Endodermal cell (in vitro differentiated cells): ENCODE results near the gene PPP4R3C. TPM values are rescaled to one million over a fixed set of nuclear protein-coding genes. Genes with fewer than 3 reads are reported as not detected.
"Not testable (repeated sequence)": the region's sequence is repeated elsewhere in the genome, so short reads cannot be mapped to it uniquely, and the experiment has no call there.

Experiments used
- DNase-seq: peaks from one replicate; pipeline ENCODE4 v3.0.0-alpha.2; 2017
- H3K27ac ChIP-seq: 2 replicates; pipeline ENCODE4 v1.5.1; 2013; ENCODE audit warnings: mild to moderate bottlenecking, low read depth, low read length, moderate library complexity
- H3K27me3 ChIP-seq: 2 replicates; pipeline ENCODE4 v1.6.1; 2013; ENCODE audit warnings: mild to moderate bottlenecking, low read length, moderate library complexity; ENCODE audit not compliant: insufficient read depth, control insufficient read depth, poor library complexity, severe bottlenecking
- H3K36me3 ChIP-seq: 2 replicates; pipeline ENCODE4 v1.7.0; 2013; ENCODE audit warnings: mild to moderate bottlenecking, low read length, moderate library complexity; ENCODE audit not compliant: control insufficient read depth, insufficient read depth
- H3K4me1 ChIP-seq: one replicate; pipeline ENCODE4 v1.7.0; 2013; ENCODE audit warnings: low read length; ENCODE audit not compliant: control insufficient read depth, insufficient read depth
- H3K4me3 ChIP-seq: 2 replicates; pipeline ENCODE4 v1.5.1; 2013; ENCODE audit warnings: mild to moderate bottlenecking, low read length, moderate library complexity
- H3K9ac ChIP-seq: 2 replicates; pipeline ENCODE4 v1.6.1; 2013; ENCODE audit warnings: mild to moderate bottlenecking, low read length, moderate library complexity; ENCODE audit not compliant: poor library complexity, severe bottlenecking; ENCODE audit errors: extremely low read depth
- H3K9me3 ChIP-seq: 2 replicates; pipeline ENCODE4 v1.6.1; 2013; ENCODE audit warnings: mild to moderate bottlenecking, low read length, moderate library complexity; ENCODE audit not compliant: control insufficient read depth
- H3K27ac Mint-ChIP-seq: 2 replicates; pipeline ENCODE4 v1.8.0; 2020; ENCODE audit warnings: mixed read lengths
- H3K27me3 Mint-ChIP-seq: 2 replicates; pipeline ENCODE4 v1.8.0; 2021; ENCODE audit warnings: mild to moderate bottlenecking, mixed read lengths; ENCODE audit not compliant: insufficient read depth
- H3K36me3 Mint-ChIP-seq: 2 replicates; pipeline ENCODE4 v1.8.0; 2020; ENCODE audit warnings: low read depth, mixed read lengths
- H3K4me1 Mint-ChIP-seq: 2 replicates; pipeline ENCODE4 v1.8.0; 2020; ENCODE audit warnings: mixed read lengths
- H3K4me3 Mint-ChIP-seq: 2 replicates; pipeline ENCODE4 v1.8.0; 2020; ENCODE audit warnings: mild to moderate bottlenecking, moderate library complexity, mixed read lengths
- H3K9me3 Mint-ChIP-seq: 2 replicates; pipeline ENCODE4 v1.8.0; 2020; ENCODE audit warnings: mild to moderate bottlenecking, mixed read lengths
- CTCF ChIP-seq: fragments of 200-600 bp; sonication (generic); conservative IDR thresholded peaks from 2 replicates; pipeline ENCODE4 v1.5.0; 2021; ENCODE audit warnings: antibody characterized with exemption, mild to moderate bottlenecking
- WGBS, 2 experiments: methylation state at CpG; one replicate each; pipeline versions ENCODE4 v1.1.5 to v1.1.7; 2013; ENCODE audit warnings: missing lambda C conversion rate in 2 of 2, mixed read lengths in 1 of 2; ENCODE audit not compliant: insufficient coverage in 1 of 2, insufficient read length in 1 of 2; 5-methylcytosine and 5-hydroxymethylcytosine counted together
- total RNA-seq, 2 donors: library from RNA; stranded (reverse); fragmentation: NEBNext Ultra II Directional in 1 of 2; extraction: Animal tissue kit (Norgen Biotek cat#: 25700) in 1 of 2; gene quantifications; 2 replicates in 1 of 2; 3 replicates in 1 of 2; pipeline ENCODE4 v1.2.1, GENCODE V29; 2021

PPP4R3C gene
- total RNA-seq, 2 donors from 2014 or later: not detected

DNA sequence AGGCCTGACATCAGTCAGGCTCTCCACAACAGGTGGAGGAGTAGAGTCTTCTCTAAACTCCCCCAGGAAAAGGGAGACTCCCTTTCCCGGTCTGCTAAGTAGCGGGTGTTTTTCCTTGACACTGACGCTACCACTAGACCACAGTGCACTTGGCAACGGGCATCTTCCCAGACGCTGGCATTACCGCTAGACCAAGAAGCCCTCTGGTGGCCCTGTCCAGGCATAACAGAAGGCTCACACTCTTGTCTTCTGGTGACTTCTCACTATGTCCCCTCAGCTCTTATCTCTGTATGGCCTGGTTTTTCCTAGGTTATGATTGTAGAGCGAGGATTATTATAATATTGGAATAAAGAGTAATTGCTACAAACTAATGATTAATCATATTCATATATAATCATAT is 20.7 kb downstream of the PPP4R3C start:
- DNase-seq: peak; percentile 58
- H3K36me3 Mint-ChIP-seq, H3K27me3 Mint-ChIP-seq, H3K4me3 Mint-ChIP-seq, H3K4me3 ChIP-seq, H3K27me3 ChIP-seq, H3K9ac ChIP-seq, H3K9me3 ChIP-seq, H3K4me1 Mint-ChIP-seq, H3K4me1 ChIP-seq, H3K27ac ChIP-seq, H3K27ac Mint-ChIP-seq, H3K36me3 ChIP-seq: not testable (repeated sequence)
- peaks cover 48% of the 10 kb centered on the region for H3K9me3 Mint-ChIP-seq
- TF ChIP-seq CTCF: peak; percentile 47
- WGBS, 2 experiments: 74 to 87% methylated on average over 4 to 6 of the region's 7 CpGs

DNA sequence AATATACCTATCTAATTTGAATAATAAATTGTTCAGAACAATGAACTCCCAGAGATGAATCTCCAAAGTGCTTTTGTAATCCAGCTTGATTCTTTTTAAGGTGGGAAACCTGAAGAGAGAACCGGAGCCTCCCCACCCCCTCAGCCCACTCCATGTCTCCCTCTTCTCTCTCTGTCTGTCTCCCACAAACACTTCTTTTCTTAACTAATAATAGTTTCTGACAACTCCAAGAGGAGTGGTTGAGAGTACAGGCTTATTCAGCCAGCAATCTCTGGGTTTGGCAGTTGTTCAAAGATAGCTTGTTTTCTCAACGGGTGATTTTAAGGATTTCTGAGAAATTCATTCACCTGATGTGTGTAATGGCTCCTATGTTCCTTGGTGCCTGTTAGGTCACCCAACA is 23.4 kb downstream of the PPP4R3C start:
- no peak overlapping the region for H3K27ac ChIP-seq
- no peak for DNase-seq
- H3K4me1 ChIP-seq: no peaks in the 10 kb centered on the region
- no peak for TF ChIP-seq CTCF
- H3K4me1 Mint-ChIP-seq: no peaks in the 10 kb centered on the region
- no peak overlapping the region for H3K9ac ChIP-seq
- no peak overlapping the region for H3K4me3 Mint-ChIP-seq
- H3K27me3 Mint-ChIP-seq: no peaks in the 10 kb centered on the region
- no peaks in the 10 kb centered on the region for H3K36me3 Mint-ChIP-seq
- no peak overlapping the region for H3K27ac Mint-ChIP-seq
- 80% methylated on average over 1 of the region's 2 CpGs; no CpG with 5 or more reads in 1 of the 2 experiments for WGBS, 2 experiments
- H3K9me3 Mint-ChIP-seq: peaks cover 38% of the 10 kb centered on the region
- H3K36me3 ChIP-seq: no peaks in the 10 kb centered on the region
- no peak overlapping the region for H3K4me3 ChIP-seq
- H3K9me3 ChIP-seq: no peaks in the 10 kb centered on the region
- H3K27me3 ChIP-seq: no peaks in the 10 kb centered on the region

- peaks cover 29% of the 10 kb centered on the region for H3K9me3 Mint-ChIP-seq
- no peak for TF ChIP-seq CTCF
- WGBS, 2 experiments: 96% methylated on average over 3 of the region's 3 CpGs; no CpG with 5 or more reads in 1 of the 2 experiments
- Histone ChIP-seq H3K27me3 (no peaks in the 10 kb centered on the region), H3K4me1 (no peaks in the 10 kb centered on the region), H3K4me3 (no peak overlapping the region), H3K36me3 (no peaks in the 10 kb centered on the region), H3K27ac (no peak overlapping the region), H3K9ac (no peak overlapping the region), H3K9me3 (no peaks in the 10 kb centered on the region)
- H3K36me3 Mint-ChIP-seq: no peaks in the 10 kb centered on the region
- H3K4me1 Mint-ChIP-seq: no peaks in the 10 kb centered on the region
- DNase-seq: no peak
- H3K27ac Mint-ChIP-seq: no peak overlapping the region
- H3K4me3 Mint-ChIP-seq: no peak overlapping the region
- H3K27me3 Mint-ChIP-seq: no peaks in the 10 kb centered on the region
Measured at GRCh38 chrX:27438937-27439336, 24.2 kb downstream of the PPP4R3C start.
